SU-DHL-6 (cell line): Measurements from ENCODE around the gene ADAMTS14.

Source experiments
- H2AFZ ChIP-seq: fragments of 200-600 bp; sonication (generic); 2 replicates; pipeline ENCODE4 v1.6.1; 2014; ENCODE audit warnings: low read depth, mild to moderate bottlenecking, moderate library complexity, mixed read lengths, antibody characterized with exemption, low read length; ENCODE audit not compliant: severe bottlenecking
- H3F3A ChIP-seq: fragments of 200-600 bp; shearing (Covaris generic); 2 replicates; pipeline ENCODE4 v1.6.0; 2016; ENCODE audit warnings: antibody characterized with exemption, mild to moderate bottlenecking; ENCODE audit not compliant: insufficient read depth
- H3K27ac ChIP-seq: fragments of 200-600 bp; sonication (generic); 2 replicates; pipeline ENCODE4 v1.5.1; 2016; ENCODE audit warnings: low read depth, mild to moderate bottlenecking, low read length, moderate library complexity, mixed read lengths
- H3K27me3 ChIP-seq: fragments of 200-600 bp; sonication (generic), shearing (Covaris generic); 2 replicates; pipeline ENCODE4 v1.6.0; 2014; ENCODE audit warnings: mild to moderate bottlenecking, low read length
- H3K36me3 ChIP-seq: fragments of 200-600 bp; sonication (generic); 2 replicates; pipeline ENCODE4 v1.6.1; 2014; ENCODE audit warnings: mild to moderate bottlenecking, low read length, mixed read lengths
- H3K4me2 ChIP-seq: fragments of 300-600, 200-600 bp; shearing (Covaris generic), sonication (generic); 2 replicates; pipeline ENCODE4 v1.6.0; 2014; ENCODE audit warnings: low read length, low read depth, mild to moderate bottlenecking; ENCODE audit not compliant: poor library complexity, severe bottlenecking
- H3K4me3 ChIP-seq: fragments of 200-600 bp; sonication (generic); 2 replicates; pipeline ENCODE4 v1.5.1; 2014; ENCODE audit warnings: antibody characterized with exemption, low read length, mild to moderate bottlenecking, mixed read lengths; ENCODE audit not compliant: insufficient read depth, poor library complexity, severe bottlenecking
- H3K79me2 ChIP-seq: fragments of 200-600 bp; sonication (generic); 2 replicates; pipeline ENCODE4 v1.6.1; 2014; ENCODE audit warnings: mild to moderate bottlenecking, low read length, moderate library complexity; ENCODE audit not compliant: insufficient read depth
- H3K9ac ChIP-seq: fragments of 200-600 bp; sonication (generic); 2 replicates; pipeline ENCODE4 v1.7.0; 2014; ENCODE audit warnings: mild to moderate bottlenecking, low read length
- H3K9me2 ChIP-seq: fragments of 200-600 bp; sonication (generic); replicated peaks from 2 replicates; pipeline ENCODE4 v1.6.1; 2014; ENCODE audit warnings: low read length; ENCODE audit not compliant: insufficient read depth
- H3K9me3 ChIP-seq: fragments of 200-600 bp; sonication (generic); 2 replicates; pipeline ENCODE4 v1.6.1; 2014; ENCODE audit warnings: low read length, mixed read lengths; ENCODE audit not compliant: insufficient read depth
- H4K20me1 ChIP-seq: fragments of 200-600 bp; sonication (generic); 2 replicates; pipeline ENCODE4 v1.6.1; 2014; ENCODE audit warnings: low read depth, mild to moderate bottlenecking, antibody characterized with exemption, low read length, moderate library complexity, mixed read lengths
- CTCF ChIP-seq: fragments of 200-600 bp; sonication (generic); IDR thresholded peaks from one replicate; pipeline ENCODE4 v1.5.1; 2017; ENCODE audit warnings: antibody characterized with exemption, mild to moderate bottlenecking, low read length, moderate library complexity; ENCODE audit not compliant: insufficient read depth, poor library complexity, severe bottlenecking
- EZH2phosphoT487 ChIP-seq: fragments of 200-600 bp; sonication (generic), shearing (Covaris generic); conservative IDR thresholded peaks from 2 replicates; pipeline ENCODE4 v1.6.1; 2018; ENCODE audit warnings: mild to moderate bottlenecking, antibody characterized with exemption, low read length, moderate library complexity, mixed read lengths

ADAMTS14 gene

GRCh38 chr10:70647086-70647485 lies 25.2 kb upstream of the ADAMTS14 start:
- Histone ChIP-seq H3K36me3 (no peaks in the 10 kb centered on the region), H3K9me3 (peaks cover 49% of the 10 kb centered on the region; the same call in 1 of the 2 replicates), H4K20me1 (no peaks in the 10 kb centered on the region), H3F3A (no peaks in the 10 kb centered on the region), H3K9me2 (no peaks in the 10 kb centered on the region), H3K4me2 (no peak overlapping the region), H3K27me3 (no peaks in the 10 kb centered on the region), H2AFZ (no peak overlapping the region), H3K9ac (no peak overlapping the region), H3K4me3 (no peak overlapping the region), H3K27ac (no peak overlapping the region), H3K79me2 (no peaks in the 10 kb centered on the region)
- TF ChIP-seq CTCF (no peak), EZH2phosphoT487 (no peak)

GRCh38 chr10:70648427-70648826 lies 23.9 kb upstream of the ADAMTS14 start:
- Histone ChIP-seq H3K9me2 (no peaks in the 10 kb centered on the region), H4K20me1 (no peaks in the 10 kb centered on the region), H3K4me3 (no peak overlapping the region), H3K9ac (no peak overlapping the region), H3K4me2 (no peak overlapping the region), H3K9me3 (peaks cover 56% of the 10 kb centered on the region; the same call in 1 of the 2 replicates), H3K79me2 (no peaks in the 10 kb centered on the region), H3K36me3 (no peaks in the 10 kb centered on the region), H3F3A (no peaks in the 10 kb centered on the region), H2AFZ (no peak overlapping the region), H3K27me3 (no peaks in the 10 kb centered on the region), H3K27ac (no peak overlapping the region)
- TF ChIP-seq EZH2phosphoT487 (no peak), CTCF (no peak)

- TF ChIP-seq CTCF = no peak
- no peak for TF ChIP-seq EZH2phosphoT487
- H3K4me3 ChIP-seq = no peak overlapping the region
- H3K36me3 ChIP-seq = no peaks in the 10 kb centered on the region
- no peak overlapping the region for H3K9ac ChIP-seq
- no peaks in the 10 kb centered on the region for H3K9me2 ChIP-seq
- no peak overlapping the region for H3K27ac ChIP-seq
- H3K4me2 ChIP-seq = no peak overlapping the region
- H3K9me3 ChIP-seq = peaks cover 56% of the 10 kb centered on the region; the same call in 1 of the 2 replicates
- no peaks in the 10 kb centered on the region for H4K20me1 ChIP-seq
- no peaks in the 10 kb centered on the region for H3F3A ChIP-seq
- no peaks in the 10 kb centered on the region for H3K27me3 ChIP-seq
- no peaks in the 10 kb centered on the region for H3K79me2 ChIP-seq
- H2AFZ ChIP-seq = no peak overlapping the region
These were observed 22.8 kb upstream of the ADAMTS14 start for GRCh38 chr10:70649526-70649925.
